ENCODE data around the gene CLRN2.

DNA sequence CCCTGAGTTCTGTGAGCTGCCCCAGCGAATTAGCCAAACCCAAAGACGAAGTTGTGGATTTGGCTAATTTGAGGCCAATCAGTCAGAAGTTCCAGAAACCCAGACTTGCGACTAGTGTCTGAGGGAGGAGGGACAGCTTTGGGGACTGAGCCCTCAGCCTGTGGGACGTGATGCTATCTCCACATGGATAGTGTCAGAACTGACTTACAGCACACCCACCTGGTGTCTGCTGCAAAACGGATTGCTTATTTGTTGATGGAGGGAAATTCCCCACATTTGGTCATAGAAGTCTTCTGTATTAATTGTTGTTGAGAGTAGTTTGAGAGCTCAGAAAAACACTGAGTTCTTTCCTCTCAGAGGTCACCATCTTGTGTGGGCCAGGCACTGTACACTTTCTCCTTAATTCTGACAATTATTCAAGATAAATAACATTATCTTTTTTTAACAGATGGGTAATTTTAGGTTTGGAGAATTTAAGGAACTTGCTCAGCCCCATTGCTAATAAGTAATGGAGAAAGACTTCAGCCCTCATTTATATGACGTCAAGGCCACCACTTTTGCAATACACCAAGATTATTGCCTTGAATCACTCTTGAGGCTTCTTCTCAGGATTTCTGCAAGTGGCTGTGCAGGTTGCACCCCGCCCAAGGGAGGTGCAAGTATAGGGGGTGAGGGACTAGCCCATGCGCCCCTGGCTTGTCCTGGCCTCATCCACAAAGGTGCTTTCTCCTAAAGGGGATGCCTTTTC lies 16.7 kb downstream of the CLRN2 start:
- TF ChIP-seq, protein P1, sequence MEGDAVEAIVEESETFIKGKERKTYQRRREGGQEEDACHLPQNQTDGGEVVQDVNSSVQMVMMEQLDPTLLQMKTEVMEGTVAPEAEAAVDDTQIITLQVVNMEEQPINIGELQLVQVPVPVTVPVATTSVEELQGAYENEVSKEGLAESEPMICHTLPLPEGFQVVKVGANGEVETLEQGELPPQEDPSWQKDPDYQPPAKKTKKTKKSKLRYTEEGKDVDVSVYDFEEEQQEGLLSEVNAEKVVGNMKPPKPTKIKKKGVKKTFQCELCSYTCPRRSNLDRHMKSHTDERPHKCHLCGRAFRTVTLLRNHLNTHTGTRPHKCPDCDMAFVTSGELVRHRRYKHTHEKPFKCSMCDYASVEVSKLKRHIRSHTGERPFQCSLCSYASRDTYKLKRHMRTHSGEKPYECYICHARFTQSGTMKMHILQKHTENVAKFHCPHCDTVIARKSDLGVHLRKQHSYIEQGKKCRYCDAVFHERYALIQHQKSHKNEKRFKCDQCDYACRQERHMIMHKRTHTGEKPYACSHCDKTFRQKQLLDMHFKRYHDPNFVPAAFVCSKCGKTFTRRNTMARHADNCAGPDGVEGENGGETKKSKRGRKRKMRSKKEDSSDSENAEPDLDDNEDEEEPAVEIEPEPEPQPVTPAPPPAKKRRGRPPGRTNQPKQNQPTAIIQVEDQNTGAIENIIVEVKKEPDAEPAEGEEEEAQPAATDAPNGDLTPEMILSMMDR (conservative IDR thresholded peaks at IDR 0.05; ENCODE audit: low read length), result no peak
- no peak for TF ChIP-seq EZH2phosphoT487 (IDR thresholded peaks at IDR 0.05; ENCODE audit: borderline replicate concordance)
